Esophagus (tissue), 2 donors: Measurements from ENCODE around the gene TAPT1. TPM values are rescaled to one million over a fixed set of nuclear protein-coding genes. Genes with fewer than 3 reads are reported as not detected.

Experiments
- H3K27ac ChIP-seq, 2 donors: one replicate each; pipeline ENCODE4 v1.5.1; 2013; ENCODE audit warnings: low read depth in 2 of 2, mild to moderate bottlenecking in 2 of 2, inconsistent platforms in 1 of 2, low read length in 1 of 2, moderate library complexity in 1 of 2
- H3K27me3 ChIP-seq, 2 donors: one replicate each; pipeline ENCODE4 v1.6.1; 2013; ENCODE audit warnings: low read length in 2 of 2, control low read depth in 1 of 2, mild to moderate bottlenecking in 1 of 2; ENCODE audit not compliant: insufficient read depth in 2 of 2, control insufficient read depth in 1 of 2
- H3K36me3 ChIP-seq, 2 donors: one replicate each; pipeline ENCODE4 v1.6.1; 2013; ENCODE audit warnings: low read length in 1 of 2; ENCODE audit not compliant: control insufficient read depth in 2 of 2, insufficient read depth in 2 of 2
- H3K4me1 ChIP-seq, 2 donors: one replicate each; pipeline ENCODE4 v1.6.1; 2013; ENCODE audit warnings: low read length in 1 of 2; ENCODE audit not compliant: control insufficient read depth in 2 of 2, insufficient read depth in 2 of 2
- H3K4me3 ChIP-seq, 2 donors: one replicate each; pipeline ENCODE4 v1.5.1; 2013; ENCODE audit warnings: low read length in 2 of 2, mild to moderate bottlenecking in 2 of 2, low read depth in 1 of 2, moderate library complexity in 1 of 2
- H3K9me3 ChIP-seq, 2 donors: one replicate each; pipeline ENCODE4 v1.6.1; 2013; ENCODE audit warnings: mild to moderate bottlenecking in 2 of 2, low read depth in 1 of 2, low read length in 1 of 2, moderate library complexity in 1 of 2; ENCODE audit not compliant: control insufficient read depth in 2 of 2, insufficient read depth in 1 of 2
- WGBS, 2 donors: extraction: QIAGEN DNeasy Blood & Tissue Kit; methylation state at CpG; one replicate each; pipeline ENCODE4 v1.1.7; 2013; 5-methylcytosine and 5-hydroxymethylcytosine counted together
- polyA plus RNA-seq, 2 donors: library from polyadenylated mRNA; stranded (reverse); fragments of 200-250 nt; gene quantifications; one replicate each; pipeline ENCODE4 v1.2.3, GENCODE V29; 2013
- donor health status: healthy with polysubstance abuse.
- donor health status: Bipolar disorder and iron deficiency.

TAPT1 gene
- polyA plus RNA-seq, 2 donors, result 6.6 to 8.3 TPM

GRCh38 chr4:16194214-16194613 lies 32.1 kb downstream of the TAPT1 start:
- Histone ChIP-seq H3K27ac (no peak overlapping the region), H3K4me1 (no peaks in the 10 kb centered on the region), H3K27me3 (no peaks in the 10 kb centered on the region), H3K36me3 (peaks cover 4 to 11% of the 10 kb centered on the region in 2 donors), H3K9me3 (no peaks in the 10 kb centered on the region), H3K4me3 (no peak overlapping the region)
- WGBS, 2 donors, result 51 to 62% methylated on average over 3 of the region's 3 CpGs

- Histone ChIP-seq H3K4me3 (no peak overlapping the region), H3K36me3 (peaks cover 4 to 12% of the 10 kb centered on the region in 2 donors), H3K9me3 (no peaks in the 10 kb centered on the region), H3K27me3 (no peaks in the 10 kb centered on the region), H3K27ac (no peak overlapping the region), H3K4me1 (no peaks in the 10 kb centered on the region)
- WGBS, 2 donors, result 76 to 88% methylated on average over 5 of the region's 5 CpGs
Measured at GRCh38 chr4:16192631-16193518, 33.4 kb downstream of the TAPT1 start.

GRCh38 chr4:16192057-16192456 lies 34.2 kb downstream of the TAPT1 start:
- no peak overlapping the region for H3K27ac ChIP-seq
- no peaks in the 10 kb centered on the region for H3K4me1 ChIP-seq
- no peaks in the 10 kb centered on the region for H3K27me3 ChIP-seq
- no peak overlapping the region for H3K4me3 ChIP-seq
- H3K9me3 ChIP-seq, result no peaks in the 10 kb centered on the region
- peaks cover 4 to 12% of the 10 kb centered on the region in 2 donors for H3K36me3 ChIP-seq
- WGBS, 2 donors, result 50% methylated on average over 2 of the region's 2 CpGs

- Histone ChIP-seq H3K27me3 (no peaks in the 10 kb centered on the region), H3K4me1 (no peaks in the 10 kb centered on the region), H3K4me3 (no peak overlapping the region), H3K36me3 (peaks cover 4 to 14% of the 10 kb centered on the region in 2 donors), H3K9me3 (no peaks in the 10 kb centered on the region), H3K27ac (no peak overlapping the region)
Measured at GRCh38 chr4:16187455-16187854, 38.8 kb downstream of the TAPT1 start.

- Histone ChIP-seq H3K4me1 (no peaks in the 10 kb centered on the region), H3K36me3 (peaks cover 4 to 14% of the 10 kb centered on the region in 2 donors), H3K27ac (no peak overlapping the region), H3K4me3 (no peak overlapping the region), H3K27me3 (no peaks in the 10 kb centered on the region), H3K9me3 (no peaks in the 10 kb centered on the region)
- WGBS, 2 donors, result 91 to 97% methylated on average over 1 of the region's 1 CpG
Measured at GRCh38 chr4:16186986-16187385, 39.3 kb downstream of the TAPT1 start.

- no peaks in the 10 kb centered on the region for H3K4me1 ChIP-seq
- no peak overlapping the region for H3K27ac ChIP-seq
- H3K36me3 ChIP-seq, result peaks cover 5% of the 10 kb centered on the region in 2 donors
- 86 to 89% methylated on average over 2 of the region's 2 CpGs for WGBS, 2 donors
- no peak overlapping the region for H3K4me3 ChIP-seq
- H3K9me3 ChIP-seq, result no peaks in the 10 kb centered on the region
- H3K27me3 ChIP-seq, result no peaks in the 10 kb centered on the region
Measured at GRCh38 chr4:16183604-16184003, 42.7 kb downstream of the TAPT1 start.

GRCh38 chr4:16176621-16177020 lies 49.6 kb downstream of the TAPT1 start:
- Histone ChIP-seq H3K36me3 (peaks cover 5 to 7% of the 10 kb centered on the region in 2 donors), H3K4me1 (no peaks in the 10 kb centered on the region), H3K27me3 (no peaks in the 10 kb centered on the region), H3K9me3 (no peaks in the 10 kb centered on the region), H3K4me3 (no peak overlapping the region), H3K27ac (no peak overlapping the region)
- WGBS, 2 donors, result 94 to 96% methylated on average over 6 of the region's 6 CpGs

- H3K36me3 ChIP-seq, result peaks cover 0 to 17% of the 10 kb centered on the region in 2 donors
- H3K9me3 ChIP-seq, result no peaks in the 10 kb centered on the region
- H3K4me1 ChIP-seq, result peaks cover 2% of the 10 kb centered on the region in 2 donors
- no peak overlapping the region for H3K4me3 ChIP-seq
- H3K27me3 ChIP-seq, result no peaks in the 10 kb centered on the region
- no peak overlapping the region for H3K27ac ChIP-seq
- WGBS, 2 donors, result 75 to 82% methylated on average over 7 of the region's 7 CpGs
Measured at GRCh38 chr4:16171831-16172230, 54.4 kb downstream of the TAPT1 start.

GRCh38 chr4:16169490-16169889 lies 56.8 kb downstream of the TAPT1 start:
- Histone ChIP-seq H3K4me1 (peaks cover 2% of the 10 kb centered on the region in 2 donors), H3K36me3 (peaks cover 7 to 24% of the 10 kb centered on the region in 2 donors), H3K27me3 (no peaks in the 10 kb centered on the region), H3K27ac (no peak overlapping the region), H3K9me3 (no peaks in the 10 kb centered on the region), H3K4me3 (no peak overlapping the region)
- 78 to 82% methylated on average over 4 of the region's 4 CpGs for WGBS, 2 donors
